Measurements from ENCODE around the gene HIC1.

- TF ChIP-seq CTCF (IDR thresholded peaks at IDR 0.05): peak in 1 of 6 experiments; percentile 3
- TF ChIP-seq POLR2A (IDR thresholded peaks at IDR 0.05): no peak
Observed at GRCh38 chr17:2057175-2057759, 2.4 kb downstream of the HIC1 start.

All from Peyer's patch (tissue), 4 donors.